GM18873 (cell line): ENCODE results near the gene AGPAT4.
"Not testable (repeated sequence)": the region's sequence is repeated elsewhere in the genome, so short reads cannot be mapped to it uniquely, and the experiment has no call there.

Experiments
- ATAC-seq: cut with Tn5 transposase; IDR thresholded peaks from one replicate; pipeline ENCODE4 v1.9.1; 2021; ENCODE audit warnings: mild to moderate bottlenecking, moderate library complexity, moderate number of reproducible peaks; ENCODE audit not compliant: unreplicated experiment, low FRiP score

AGPAT4 gene

GRCh38 chr6:161128230-161128629, 145.6 kb downstream of the AGPAT4 start:
- no peak for ATAC-seq

GRCh38 chr6:161127071-161127740, 146.7 kb downstream of the AGPAT4 start:
- no peak for ATAC-seq

- ATAC-seq, result no peak
Measured at GRCh38 chr6:161125591-161125990, 148.3 kb downstream of the AGPAT4 start.

- not testable (repeated sequence) for ATAC-seq
Measured at GRCh38 chr6:161123319-161123718, 150.5 kb downstream of the AGPAT4 start.

GRCh38 chr6:161117942-161118341, 155.9 kb downstream of the AGPAT4 start:
- ATAC-seq, result no peak

- ATAC-seq, result no peak
Measured at GRCh38 chr6:161117308-161117707, 156.6 kb downstream of the AGPAT4 start.

GRCh38 chr6:161116554-161116953, 157.3 kb downstream of the AGPAT4 start:
- ATAC-seq, result no peak

GRCh38 chr6:161115468-161115867, 158.4 kb downstream of the AGPAT4 start:
- ATAC-seq, result no peak

GRCh38 chr6:161111261-161111660, 162.6 kb downstream of the AGPAT4 start:
- no peak for ATAC-seq

- no peak for ATAC-seq
Measured at GRCh38 chr6:161110028-161110779, 163.7 kb downstream of the AGPAT4 start.

GRCh38 chr6:161109366-161109765, 164.5 kb downstream of the AGPAT4 start:
- ATAC-seq, result no peak

- no peak for ATAC-seq
Measured at GRCh38 chr6:161108916-161109315, 164.9 kb downstream of the AGPAT4 start.

- no peak for ATAC-seq
Measured at GRCh38 chr6:161107779-161108730, 165.8 kb downstream of the AGPAT4 start.

- ATAC-seq, result no peak
Measured at GRCh38 chr6:161105408-161105807, 168.5 kb downstream of the AGPAT4 start.

GRCh38 chr6:161104966-161105365, 168.9 kb downstream of the AGPAT4 start:
- ATAC-seq, result no peak

GRCh38 chr6:161103475-161103874, 170.4 kb downstream of the AGPAT4 start:
- ATAC-seq, result no peak

GRCh38 chr6:161101517-161101916, 172.3 kb downstream of the AGPAT4 start:
- no peak for ATAC-seq

GRCh38 chr6:161100072-161100471, 173.8 kb downstream of the AGPAT4 start:
- ATAC-seq, result no peak

- no peak for ATAC-seq
Measured at GRCh38 chr6:161095916-161096315, 177.9 kb downstream of the AGPAT4 start.

GRCh38 chr6:161094955-161095354, 178.9 kb downstream of the AGPAT4 start:
- ATAC-seq, result no peak
